22Rv1 (cell line): Measurements from ENCODE around the gene CNTN5.

ENCODE experiments used
- H3K27ac ChIP-seq: fragments of 450-650 bp; 2 replicates; pipeline ENCODE4 v1.5.1; 2017
- CTCF ChIP-seq: fragments of 450-650 bp; IDR thresholded peaks from 2 replicates; pipeline ENCODE4 v1.5.1; 2017; ENCODE audit warnings: mild to moderate bottlenecking
- ZFX ChIP-seq: fragments of 450-650 bp; IDR thresholded peaks from 2 replicates; pipeline ENCODE4 v1.6.1; 2017; ENCODE audit warnings: antibody characterized with exemption, borderline replicate concordance

Gene CNTN5

DNA sequence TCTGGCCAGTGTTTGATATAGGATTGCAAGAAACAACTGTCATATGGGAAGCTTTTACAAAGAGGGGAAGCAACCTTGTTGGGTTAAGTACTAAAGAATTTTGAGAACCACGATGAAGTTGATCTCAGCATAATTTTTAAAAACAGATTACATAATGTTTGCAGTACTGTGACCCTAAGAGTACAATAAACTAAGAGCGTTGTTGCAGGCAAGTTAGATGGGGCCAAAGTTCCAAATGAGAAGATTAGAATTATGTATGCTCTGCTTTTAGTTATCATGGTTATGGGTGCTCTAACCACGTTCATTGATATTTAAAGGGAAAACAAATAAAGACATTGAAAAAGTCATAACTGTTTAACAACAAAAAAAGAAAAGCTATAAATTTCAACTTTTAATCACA is 177.5 kb downstream of the CNTN5 start:
- no peak overlapping the region for H3K27ac ChIP-seq
- TF ChIP-seq ZFX, result no peak
- TF ChIP-seq CTCF, result no peak

DNA sequence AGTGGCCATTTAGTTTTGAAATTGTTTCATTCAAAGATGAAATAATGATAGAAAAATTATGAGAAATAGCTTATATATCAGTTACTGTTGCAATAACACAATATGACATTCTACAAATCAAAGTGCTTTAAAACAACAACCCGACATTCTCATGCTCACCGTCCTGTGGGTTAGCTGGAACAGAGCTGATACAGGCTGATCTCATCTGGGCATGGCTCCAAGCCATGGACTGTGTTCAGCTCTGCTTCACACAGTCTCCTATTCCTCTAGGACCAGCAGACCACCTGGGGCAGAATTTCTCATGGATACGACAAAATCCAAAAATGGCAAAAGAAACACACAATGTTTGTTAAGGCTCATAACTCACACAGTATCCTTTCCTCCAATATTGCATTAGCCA is 178.6 kb downstream of the CNTN5 start:
- TF ChIP-seq CTCF (no peak), ZFX (no peak)
- no peak overlapping the region for H3K27ac ChIP-seq

DNA sequence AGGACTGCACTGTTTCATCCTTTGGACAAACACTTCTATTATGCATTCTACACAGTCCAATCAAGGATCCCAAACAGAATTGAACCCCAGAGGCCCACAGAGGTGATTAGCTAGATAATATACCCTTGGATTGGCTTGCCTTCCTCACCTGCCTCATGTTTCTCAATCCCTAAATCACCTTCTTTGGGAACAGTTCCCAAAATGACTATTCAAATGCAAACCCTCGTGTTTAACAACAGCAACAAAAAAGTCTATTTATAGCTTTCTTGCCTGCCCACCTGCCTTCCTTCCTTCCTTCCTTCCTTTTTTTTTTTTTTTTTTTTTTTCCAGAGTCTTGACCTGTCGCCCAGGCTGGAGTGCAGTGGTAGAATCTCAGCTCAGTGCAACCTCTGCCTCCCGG is 180.0 kb downstream of the CNTN5 start:
- H3K27ac ChIP-seq, result no peak overlapping the region
- TF ChIP-seq CTCF (no peak), ZFX (no peak)

- no peak overlapping the region for H3K27ac ChIP-seq
- no peak for TF ChIP-seq CTCF
- TF ChIP-seq ZFX, result no peak
These were observed 188.1 kb downstream of the CNTN5 start for GRCh38 chr11:99208813-99209212.

DNA sequence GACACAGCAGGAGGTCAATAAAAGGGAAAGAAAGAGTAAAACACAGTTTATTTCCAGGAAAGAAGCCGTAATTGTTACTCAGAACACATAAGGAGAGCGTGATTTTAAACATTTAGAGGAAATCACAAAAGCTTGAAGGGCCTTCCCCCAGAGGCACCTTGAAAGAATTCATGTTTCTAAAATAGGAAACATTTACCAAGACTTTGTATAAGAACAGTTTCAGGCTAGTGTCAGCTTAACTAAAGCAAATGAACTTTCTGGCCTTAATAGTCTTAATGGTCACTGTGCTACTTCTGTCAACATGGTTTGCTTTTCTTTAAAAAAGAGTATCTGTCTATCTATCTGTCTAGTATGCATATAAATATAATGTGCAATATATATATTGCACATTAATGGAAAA is 208.8 kb downstream of the CNTN5 start:
- TF ChIP-seq ZFX (no peak), CTCF (no peak)
- H3K27ac ChIP-seq, result no peak overlapping the region

- TF ChIP-seq CTCF, result no peak
- TF ChIP-seq ZFX, result no peak
- no peak overlapping the region for H3K27ac ChIP-seq
These were observed 213.8 kb downstream of the CNTN5 start for GRCh38 chr11:99234534-99234933.

GRCh38 chr11:99238401-99238800 is 217.7 kb downstream of the CNTN5 start:
- no peak for TF ChIP-seq CTCF
- TF ChIP-seq ZFX, result no peak
- H3K27ac ChIP-seq, result no peak overlapping the region
